GM12801 (cell line): Measurements from ENCODE around the gene TFCP2L1.

Source experiments
- TF ChIP-seq, protein P1 (sequence below): IDR thresholded peaks from one replicate; pipeline ENCODE4 v1.5.1; 2011; ENCODE audit warnings: control low read depth; ENCODE audit not compliant: insufficient read length; ENCODE audit errors: extremely low read depth

TFCP2L1 gene, protein sequence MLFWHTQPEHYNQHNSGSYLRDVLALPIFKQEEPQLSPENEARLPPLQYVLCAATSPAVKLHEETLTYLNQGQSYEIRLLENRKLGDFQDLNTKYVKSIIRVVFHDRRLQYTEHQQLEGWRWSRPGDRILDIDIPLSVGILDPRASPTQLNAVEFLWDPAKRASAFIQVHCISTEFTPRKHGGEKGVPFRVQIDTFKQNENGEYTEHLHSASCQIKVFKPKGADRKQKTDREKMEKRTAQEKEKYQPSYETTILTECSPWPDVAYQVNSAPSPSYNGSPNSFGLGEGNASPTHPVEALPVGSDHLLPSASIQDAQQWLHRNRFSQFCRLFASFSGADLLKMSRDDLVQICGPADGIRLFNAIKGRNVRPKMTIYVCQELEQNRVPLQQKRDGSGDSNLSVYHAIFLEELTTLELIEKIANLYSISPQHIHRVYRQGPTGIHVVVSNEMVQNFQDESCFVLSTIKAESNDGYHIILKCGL

DNA sequence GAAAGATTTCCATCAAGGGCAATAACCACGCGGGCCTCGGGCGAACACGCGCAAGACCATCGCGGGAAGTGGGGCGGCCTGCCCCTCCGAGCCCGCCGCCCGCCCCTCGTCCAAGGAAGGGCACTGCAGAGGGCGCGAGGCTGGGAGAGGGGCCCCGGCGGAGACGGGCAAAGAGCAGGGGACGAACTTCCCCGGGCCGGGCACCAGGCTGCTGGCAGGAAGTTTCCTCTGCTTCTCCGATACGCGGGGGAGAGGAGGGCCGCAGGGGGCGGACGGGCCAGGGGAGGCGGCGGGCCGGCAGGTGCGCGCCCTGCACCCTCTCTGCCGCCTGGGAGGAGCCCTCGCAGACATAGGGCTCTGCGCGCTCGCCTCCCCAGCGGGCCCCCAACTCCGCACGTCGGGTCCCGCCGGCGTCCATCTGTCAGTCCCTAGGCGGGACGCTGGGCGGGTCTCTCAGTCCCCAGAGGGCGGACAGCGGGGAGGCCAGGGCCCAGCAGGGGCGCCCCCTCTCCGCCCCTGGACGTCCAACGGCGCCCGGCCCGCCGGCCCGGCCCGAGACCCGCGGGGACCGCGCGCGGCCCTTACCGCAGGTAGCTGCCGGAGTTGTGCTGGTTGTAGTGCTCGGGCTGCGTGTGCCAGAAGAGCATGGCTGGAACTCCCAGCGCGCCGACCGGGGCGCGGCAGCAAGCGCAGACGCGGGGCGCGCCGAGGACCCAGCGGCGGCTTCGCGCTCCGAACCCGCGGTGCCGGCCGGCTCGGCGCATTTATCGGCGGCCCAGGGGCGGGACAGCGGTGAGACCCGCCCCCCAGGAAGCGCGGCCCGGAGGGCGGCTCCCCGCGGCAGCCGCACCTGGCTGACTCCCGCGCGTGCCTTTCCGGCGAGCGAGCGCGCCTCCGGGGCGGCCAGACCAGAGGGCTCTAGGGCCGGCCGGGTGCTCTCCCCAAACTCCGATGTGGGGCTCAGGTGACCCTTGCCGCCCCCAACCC is at the start of gene TFCP2L1:
Gene TFCP2L1 (minus strand): TSS at position 740 of the 987 bp plus-strand sequence. CDS start 93 bp downstream, at position 647.
- TF ChIP-seq, protein P1, sequence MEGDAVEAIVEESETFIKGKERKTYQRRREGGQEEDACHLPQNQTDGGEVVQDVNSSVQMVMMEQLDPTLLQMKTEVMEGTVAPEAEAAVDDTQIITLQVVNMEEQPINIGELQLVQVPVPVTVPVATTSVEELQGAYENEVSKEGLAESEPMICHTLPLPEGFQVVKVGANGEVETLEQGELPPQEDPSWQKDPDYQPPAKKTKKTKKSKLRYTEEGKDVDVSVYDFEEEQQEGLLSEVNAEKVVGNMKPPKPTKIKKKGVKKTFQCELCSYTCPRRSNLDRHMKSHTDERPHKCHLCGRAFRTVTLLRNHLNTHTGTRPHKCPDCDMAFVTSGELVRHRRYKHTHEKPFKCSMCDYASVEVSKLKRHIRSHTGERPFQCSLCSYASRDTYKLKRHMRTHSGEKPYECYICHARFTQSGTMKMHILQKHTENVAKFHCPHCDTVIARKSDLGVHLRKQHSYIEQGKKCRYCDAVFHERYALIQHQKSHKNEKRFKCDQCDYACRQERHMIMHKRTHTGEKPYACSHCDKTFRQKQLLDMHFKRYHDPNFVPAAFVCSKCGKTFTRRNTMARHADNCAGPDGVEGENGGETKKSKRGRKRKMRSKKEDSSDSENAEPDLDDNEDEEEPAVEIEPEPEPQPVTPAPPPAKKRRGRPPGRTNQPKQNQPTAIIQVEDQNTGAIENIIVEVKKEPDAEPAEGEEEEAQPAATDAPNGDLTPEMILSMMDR: no peak

DNA sequence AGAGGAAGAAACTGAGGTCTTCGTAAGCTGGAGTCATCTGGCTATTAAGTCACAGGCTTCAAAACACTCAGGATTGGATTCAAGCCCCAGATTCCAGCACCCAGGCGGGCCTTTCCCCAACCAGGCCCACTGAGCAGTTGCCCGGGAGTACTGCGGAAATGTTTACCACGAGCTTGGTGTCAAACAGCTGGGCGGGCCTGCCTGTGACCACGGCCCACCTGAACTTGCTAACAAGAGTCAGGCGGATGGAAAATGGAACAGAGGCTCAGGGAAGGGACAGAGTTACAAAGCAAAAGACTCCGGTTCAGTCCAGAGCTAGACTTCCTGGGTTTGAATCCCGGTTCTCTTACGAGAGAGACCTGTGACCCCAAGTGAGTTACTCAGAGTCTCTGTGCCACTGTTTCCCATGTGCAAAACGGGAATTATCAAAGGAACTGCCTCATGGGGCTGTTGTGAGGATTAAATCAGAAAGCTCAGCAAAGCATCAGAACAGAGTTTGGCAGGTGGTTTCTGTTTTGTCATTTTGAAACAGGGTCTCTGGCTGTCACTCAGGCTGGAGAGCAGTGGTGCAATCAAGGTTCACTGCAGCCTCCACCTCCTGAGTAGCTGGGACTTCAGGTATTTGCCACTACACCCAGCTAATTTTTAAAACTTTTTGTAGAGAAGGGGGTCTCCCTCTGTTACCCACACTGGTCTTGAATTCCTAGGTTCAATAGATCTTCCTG is 49.0 kb upstream of the TFCP2L1 start:
- TF ChIP-seq, protein P1: no peak

DNA sequence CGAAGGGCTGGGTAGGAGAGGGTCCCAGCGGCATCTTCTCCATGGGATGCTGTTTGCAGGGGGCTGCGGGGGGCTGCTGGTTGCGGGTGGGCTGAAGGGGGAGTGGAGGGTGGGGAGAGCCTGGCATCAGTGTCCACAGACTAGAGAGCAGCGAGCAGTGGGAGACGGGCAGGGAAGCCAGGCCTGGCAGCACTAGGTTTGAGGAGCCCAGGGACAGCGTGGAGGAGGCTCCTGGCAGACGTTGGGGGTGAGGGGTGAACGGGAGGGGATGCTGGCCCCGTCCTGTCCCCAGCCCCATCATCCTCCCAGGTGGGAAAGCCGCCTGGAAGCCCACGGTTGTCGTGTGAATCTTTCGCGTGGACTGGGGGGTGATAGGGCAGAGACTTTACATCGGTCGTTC is 48.2 kb upstream of the TFCP2L1 start:
- TF ChIP-seq, protein P1: no peak

DNA sequence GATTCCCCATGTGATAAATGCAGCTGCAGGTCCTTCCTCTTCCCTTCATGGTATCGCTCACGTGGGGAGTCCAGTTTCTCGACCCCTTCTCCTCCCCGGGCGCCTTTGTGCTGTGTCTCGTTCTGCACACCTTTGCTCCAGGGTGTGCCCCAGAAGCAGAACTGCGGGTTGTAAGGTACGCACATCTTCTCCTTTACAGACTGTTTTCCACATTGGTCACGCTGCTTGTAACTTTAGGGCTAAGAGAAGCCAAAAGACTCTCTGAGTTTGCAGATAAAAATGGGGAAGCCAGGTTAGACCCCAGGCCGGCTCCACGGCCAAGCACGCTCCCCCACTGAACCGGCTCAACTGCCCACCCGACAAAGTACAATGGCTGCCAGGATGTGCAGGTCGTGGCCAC is 45.9 kb upstream of the TFCP2L1 start:
- TF ChIP-seq, protein P1: no peak

DNA sequence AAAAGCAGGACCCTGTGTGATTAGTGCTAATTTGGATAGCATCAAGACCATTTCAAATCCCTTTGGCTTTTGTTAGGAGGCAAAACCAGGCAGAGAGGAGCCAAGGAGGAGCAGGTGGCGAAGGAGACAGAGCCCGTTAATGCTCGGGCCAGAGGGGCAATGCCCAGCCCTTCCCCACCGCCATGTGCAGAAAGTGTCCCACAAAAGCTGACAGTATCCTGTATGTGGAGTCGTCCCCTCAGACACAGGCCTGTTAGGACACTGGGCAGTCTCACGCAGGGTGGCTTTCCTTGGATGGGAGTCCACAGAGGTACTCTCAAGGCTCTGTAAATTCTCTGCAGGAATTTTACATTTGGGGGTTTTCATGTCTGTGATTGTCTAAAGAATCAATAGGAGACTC is 44.8 kb upstream of the TFCP2L1 start:
- TF ChIP-seq, protein P1: no peak

DNA sequence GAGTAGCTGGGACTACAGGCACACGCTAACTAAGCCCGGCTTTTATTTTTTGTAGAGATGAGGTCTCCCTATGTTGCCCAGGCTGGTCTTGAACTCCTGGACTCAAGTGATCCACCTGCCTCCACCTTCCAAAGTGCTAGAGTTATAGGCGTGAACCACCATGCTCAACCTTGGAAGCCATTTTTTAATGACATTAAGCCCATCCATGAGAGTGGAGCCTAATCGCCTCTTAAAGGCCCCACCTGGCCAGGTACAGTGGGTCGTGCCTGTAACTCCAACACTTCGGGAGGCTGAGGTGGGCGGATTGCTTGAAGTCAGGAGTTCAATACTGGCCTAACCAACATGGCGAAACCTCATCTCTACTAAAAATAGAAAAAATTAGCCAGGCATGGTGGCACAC is 41.6 kb upstream of the TFCP2L1 start:
- TF ChIP-seq, protein P1: no peak
